ENCODE results near the gene MICU1. TPM values are rescaled to one million over a fixed set of nuclear protein-coding genes. Genes with fewer than 3 reads are reported as not detected.
"Not testable (repeated sequence)": the region's sequence is repeated elsewhere in the genome, so short reads cannot be mapped to it uniquely, and the experiment has no call there.

MICU1 gene
- total RNA-seq, 2 experiments from 2014 or later: 9.4 to 12.1 TPM

GRCh38 chr10:72649291-72649690 lies 23.4 kb upstream of the MICU1 start:
- no peaks in the 10 kb centered on the region for H3K9me3 Mint-ChIP-seq
- DNase-seq (no peak), ATAC-seq (ENCODE audit: poor library complexity) (no peak)
- no peak overlapping the region for H3K27ac Mint-ChIP-seq
- H3K27ac ChIP-seq (ENCODE audit: low read depth in 1 of 2, low read length in 2 of 2): no peak overlapping the region
- ChIA-PET POLR2A (no interaction called here), CTCF (no interaction called here)
- H3K9me3 ChIP-seq (ENCODE audit: control insufficient read depth in 1 of 2, insufficient read depth in 1 of 2, low read length in 2 of 2): no peaks in the 10 kb centered on the region
- no peaks in the 10 kb centered on the region for H3K36me3 ChIP-seq (ENCODE audit: insufficient read depth, low read length)
- H3K4me1 Mint-ChIP-seq (ENCODE audit: low read depth): no peaks in the 10 kb centered on the region
- H3K36me3 Mint-ChIP-seq (ENCODE audit: low read depth): no peaks in the 10 kb centered on the region
- TF ChIP-seq, protein P1, sequence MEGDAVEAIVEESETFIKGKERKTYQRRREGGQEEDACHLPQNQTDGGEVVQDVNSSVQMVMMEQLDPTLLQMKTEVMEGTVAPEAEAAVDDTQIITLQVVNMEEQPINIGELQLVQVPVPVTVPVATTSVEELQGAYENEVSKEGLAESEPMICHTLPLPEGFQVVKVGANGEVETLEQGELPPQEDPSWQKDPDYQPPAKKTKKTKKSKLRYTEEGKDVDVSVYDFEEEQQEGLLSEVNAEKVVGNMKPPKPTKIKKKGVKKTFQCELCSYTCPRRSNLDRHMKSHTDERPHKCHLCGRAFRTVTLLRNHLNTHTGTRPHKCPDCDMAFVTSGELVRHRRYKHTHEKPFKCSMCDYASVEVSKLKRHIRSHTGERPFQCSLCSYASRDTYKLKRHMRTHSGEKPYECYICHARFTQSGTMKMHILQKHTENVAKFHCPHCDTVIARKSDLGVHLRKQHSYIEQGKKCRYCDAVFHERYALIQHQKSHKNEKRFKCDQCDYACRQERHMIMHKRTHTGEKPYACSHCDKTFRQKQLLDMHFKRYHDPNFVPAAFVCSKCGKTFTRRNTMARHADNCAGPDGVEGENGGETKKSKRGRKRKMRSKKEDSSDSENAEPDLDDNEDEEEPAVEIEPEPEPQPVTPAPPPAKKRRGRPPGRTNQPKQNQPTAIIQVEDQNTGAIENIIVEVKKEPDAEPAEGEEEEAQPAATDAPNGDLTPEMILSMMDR (IDR thresholded peaks at IDR 0.05): no peak
- no peaks in the 10 kb centered on the region for H3K27me3 Mint-ChIP-seq
- no peaks in the 10 kb centered on the region for H3K4me1 ChIP-seq (ENCODE audit: insufficient read depth, low read length)
- intact Hi-C loops (cut with DNase I, micrococcal nuclease): no loop called here
- no peak overlapping the region for H3K4me3 ChIP-seq (ENCODE audit: low read length)
- H3K4me3 Mint-ChIP-seq: no peak overlapping the region
- no peaks in the 10 kb centered on the region for H3K27me3 ChIP-seq (ENCODE audit: control insufficient read depth in 1 of 2, insufficient read depth in 2 of 2, low read length in 2 of 2)

GRCh38 chr10:72648301-72648700 lies 22.4 kb upstream of the MICU1 start:
- ATAC-seq (ENCODE audit: poor library complexity) (no peak), DNase-seq (no peak)
- Histone ChIP-seq H3K27me3 (ENCODE audit: control insufficient read depth in 1 of 2, insufficient read depth in 2 of 2, low read length in 2 of 2) (no peaks in the 10 kb centered on the region), H3K27ac (ENCODE audit: low read depth in 1 of 2, low read length in 2 of 2) (no peak overlapping the region), H3K36me3 (ENCODE audit: insufficient read depth, low read length) (no peaks in the 10 kb centered on the region), H3K9me3 (ENCODE audit: control insufficient read depth in 1 of 2, insufficient read depth in 1 of 2, low read length in 2 of 2) (no peaks in the 10 kb centered on the region), H3K4me3 (ENCODE audit: low read length) (no peak overlapping the region), H3K4me1 (ENCODE audit: insufficient read depth, low read length) (no peaks in the 10 kb centered on the region)
- Mint-ChIP-seq H3K27ac (no peak overlapping the region), H3K4me1 (ENCODE audit: low read depth) (no peaks in the 10 kb centered on the region), H3K36me3 (ENCODE audit: low read depth) (no peaks in the 10 kb centered on the region), H3K27me3 (peaks cover 1% of the 10 kb centered on the region), H3K4me3 (no peak overlapping the region), H3K9me3 (no peaks in the 10 kb centered on the region)
- POLR2A ChIA-PET: no interaction called here
- CTCF ChIA-PET: no interaction called here
- intact Hi-C loops (cut with DNase I, micrococcal nuclease): no loop called here
- TF ChIP-seq, protein P1 (IDR thresholded peaks at IDR 0.05): no peak

- H3K27ac ChIP-seq (ENCODE audit: low read depth in 1 of 2, low read length in 2 of 2); H3K9me3 Mint-ChIP-seq; H3K36me3 ChIP-seq (ENCODE audit: insufficient read depth, low read length); H3K27me3 ChIP-seq (ENCODE audit: control insufficient read depth in 1 of 2, insufficient read depth in 2 of 2, low read length in 2 of 2); H3K27ac Mint-ChIP-seq; DNase-seq; H3K36me3 Mint-ChIP-seq (ENCODE audit: low read depth); H3K4me3 ChIP-seq (ENCODE audit: low read length); H3K9me3 ChIP-seq (ENCODE audit: control insufficient read depth in 1 of 2, insufficient read depth in 1 of 2, low read length in 2 of 2); intact Hi-C loops (cut with DNase I, micrococcal nuclease); H3K4me3 Mint-ChIP-seq; H3K27me3 Mint-ChIP-seq; ATAC-seq (ENCODE audit: poor library complexity); H3K4me1 Mint-ChIP-seq (ENCODE audit: low read depth); H3K4me1 ChIP-seq (ENCODE audit: insufficient read depth, low read length): not testable (repeated sequence)
- POLR2A ChIA-PET: interaction anchor here (0.6 kb wide), 1 partner anchor 43 kb away, joined by 3 read pairs; no protein-coding TSS in a partner anchor
- CTCF ChIA-PET: interaction anchor here (0.6 kb wide), 1 partner anchor 1218 kb away, joined by 3 read pairs; no protein-coding TSS in a partner anchor
Observed at GRCh38 chr10:72646971-72647370, 21.1 kb upstream of the MICU1 start.

- Mint-ChIP-seq H3K9me3 (no peaks in the 10 kb centered on the region), H3K4me1 (ENCODE audit: low read depth) (no peaks in the 10 kb centered on the region), H3K27me3 (peaks cover 12% of the 10 kb centered on the region), H3K27ac (no peak overlapping the region), H3K4me3 (no peak overlapping the region), H3K36me3 (ENCODE audit: low read depth) (no peaks in the 10 kb centered on the region)
- TF ChIP-seq, protein P1 (IDR thresholded peaks at IDR 0.05): no peak
- Histone ChIP-seq H3K9me3 (ENCODE audit: control insufficient read depth in 1 of 2, insufficient read depth in 1 of 2, low read length in 2 of 2) (no peaks in the 10 kb centered on the region), H3K4me1 (ENCODE audit: insufficient read depth, low read length) (no peaks in the 10 kb centered on the region), H3K27me3 (ENCODE audit: control insufficient read depth in 1 of 2, insufficient read depth in 2 of 2, low read length in 2 of 2) (no peaks in the 10 kb centered on the region), H3K27ac (ENCODE audit: low read depth in 1 of 2, low read length in 2 of 2) (no peak overlapping the region), H3K4me3 (ENCODE audit: low read length) (no peak overlapping the region), H3K36me3 (ENCODE audit: insufficient read depth, low read length) (no peaks in the 10 kb centered on the region)
- CTCF ChIA-PET: interaction anchor here (0.9 kb wide), 1 partner anchor 35 kb away, joined by 3 read pairs; no protein-coding TSS in a partner anchor
- DNase-seq (no peak), ATAC-seq (ENCODE audit: poor library complexity) (no peak)
- intact Hi-C loops (cut with DNase I, micrococcal nuclease): no loop called here
- POLR2A ChIA-PET: no interaction called here
Observed at GRCh38 chr10:72645263-72645858, 19.5 kb upstream of the MICU1 start.
